HCT116 (cell line): ENCODE data around the gene TTLL7. TPM values are rescaled to one million over a fixed set of nuclear protein-coding genes. Genes with fewer than 3 reads are reported as not detected.

Experiments
- ATAC-seq: fragments of 200-7000 bp; cut with Tn5 transposase; 2 replicates; pipeline ENCODE4 v1.9.1; 2020; ENCODE audit warnings: mild to moderate bottlenecking, moderate library complexity
- BruUV-seq: library from RNA; stranded (reverse); fragments of 400-500 nt; replicated peaks from 2 replicates; lab custom pipeline; 2021; lab: Mats Ljungman, UMichigan
- CTCF ChIA-PET: fragments of 300-600 bp; sonication (Branson Sonifier 250); formaldehyde crosslinking; loops from one replicate; lab custom pipeline; 2021; ENCODE audit warnings: antibody characterized with exemption; lab: Charles Lee
- POLR2A ChIA-PET: fragments of 300-600, 350-600 bp; sonication (Branson Sonifier 250); formaldehyde crosslinking; loops from one replicate; lab custom pipeline; 2021; ENCODE audit warnings: antibody characterized with exemption; lab: Charles Lee
- RAD21 ChIA-PET, 2 experiments: fragments of 300-600 bp; sonication (Branson Sonifier 250); formaldehyde crosslinking; loops; one replicate each; lab custom pipeline; 2023; ENCODE audit warnings: low total read pairs in 2 of 2; ENCODE audit not compliant: uncharacterized antibody in 2 of 2, unreplicated experiment in 2 of 2, low non-redundant PET in 1 of 2; lab: Charles Lee
- DNase-seq: peaks from one replicate; pipeline ENCODE4 v3.0.0-alpha.2; 2010; ENCODE audit warnings: low read depth, low spot score
- H2AFZ ChIP-seq: fragments of 200-600 bp; shearing (Covaris generic), sonication (generic); 2 replicates; pipeline ENCODE4 v1.6.1; 2017; ENCODE audit warnings: low read depth, mixed run types, mixed read lengths, antibody characterized with exemption, low read length; ENCODE audit not compliant: poor library complexity, severe bottlenecking
- H3K27ac ChIP-seq: 2 replicates; pipeline ENCODE4 v1.5.1; 2012; ENCODE audit warnings: low read depth, low read length
- H3K27me3 ChIP-seq: fragments of 200-600 bp; sonication (generic); 2 replicates; pipeline ENCODE4 v1.6.1; 2016; ENCODE audit warnings: mixed run types, low read length, mixed read lengths; ENCODE audit not compliant: insufficient read depth
- H3K36me3 ChIP-seq, 2 experiments: fragments of 200-500 bp in 1 of 2; fragments of 200-600 bp in 1 of 2; sonication (Bioruptor generic) in 1 of 2; sonication (generic) in 1 of 2; 2 replicates each; pipeline versions ENCODE4 v1.5.1 to v1.6.1; 2014 to 2016; ENCODE audit warnings: low read length in 2 of 2, inconsistent platforms in 1 of 2, mixed read lengths in 1 of 2, mixed run types in 1 of 2; ENCODE audit not compliant: insufficient read depth in 2 of 2, control insufficient read depth in 1 of 2
- H3K4me1 ChIP-seq, 2 experiments: fragments of 200-600 bp in 1 of 2; sonication (generic) in 1 of 2; 2 replicates each; pipeline versions ENCODE4 v1.5.1 to v1.6.1; 2012 to 2017; ENCODE audit warnings: low read length in 2 of 2, inconsistent platforms in 1 of 2, mild to moderate bottlenecking in 1 of 2, mixed read lengths in 1 of 2, mixed run types in 1 of 2, moderate library complexity in 1 of 2; ENCODE audit not compliant: insufficient read depth in 2 of 2, control insufficient read depth in 1 of 2
- H3K4me2 ChIP-seq: fragments of 200-600 bp; sonication (generic); 2 replicates; pipeline ENCODE4 v1.6.1; 2017; ENCODE audit warnings: mixed run types, low read length, mixed read lengths
- H3K4me3 ChIP-seq, 2 experiments: fragments of 200-600 bp in 1 of 2; sonication (generic) in 1 of 2; replicated peaks in 1 of 2; 2 replicates each; pipeline ENCODE4 v1.5.1; 2011 to 2016; ENCODE audit warnings: low read length in 2 of 2, control low read depth in 1 of 2, low read depth in 1 of 2, mild to moderate bottlenecking in 1 of 2, mixed read lengths in 1 of 2, mixed run types in 1 of 2
- H3K79me2 ChIP-seq: fragments of 200-600 bp; sonication (generic); 2 replicates; pipeline ENCODE4 v1.6.1; 2017; ENCODE audit warnings: mild to moderate bottlenecking, mixed run types, low read length, moderate library complexity, mixed read lengths; ENCODE audit not compliant: insufficient read depth
- H3K9ac ChIP-seq: fragments of 200-600 bp; sonication (generic); 2 replicates; pipeline ENCODE4 v1.6.1; 2016; ENCODE audit warnings: low read length, mixed read lengths
- H3K9me2 ChIP-seq: fragments of 200-600 bp; sonication (generic), shearing (Covaris generic); 2 replicates; pipeline ENCODE4 v1.6.1; 2017; ENCODE audit warnings: mixed run types, mild to moderate bottlenecking, moderate library complexity; ENCODE audit not compliant: insufficient read depth
- H3K9me3 ChIP-seq, 2 experiments: fragments of 200-500 bp in 1 of 2; fragments of 200-600 bp in 1 of 2; sonication (Bioruptor generic) in 1 of 2; sonication (generic) in 1 of 2; 2 replicates each; pipeline ENCODE4 v1.6.1; 2014 to 2017; ENCODE audit warnings: low read length in 2 of 2, mixed read lengths in 2 of 2, inconsistent platforms in 1 of 2, low read depth in 1 of 2, mild to moderate bottlenecking in 1 of 2, mixed run types in 1 of 2, moderate library complexity in 1 of 2; ENCODE audit not compliant: control insufficient read depth in 1 of 2, insufficient read depth in 1 of 2
- H4K20me1 ChIP-seq: fragments of 200-600 bp; sonication (generic), shearing (Covaris generic); 2 replicates; pipeline ENCODE4 v1.6.1; 2017; ENCODE audit warnings: mixed run types, mild to moderate bottlenecking, moderate library complexity; ENCODE audit not compliant: insufficient read depth
- CBX3 ChIP-seq: IDR thresholded peaks from 2 replicates; pipeline ENCODE4 v1.6.1; 2012; ENCODE audit warnings: low read depth
- CEBPB ChIP-seq: IDR thresholded peaks from 2 replicates; pipeline ENCODE4 v1.6.1; 2012; ENCODE audit warnings: low read depth
- EGR1 ChIP-seq: IDR thresholded peaks from 2 replicates; pipeline ENCODE4 v1.6.1; 2012; ENCODE audit warnings: low read depth
- ELF1 ChIP-seq: IDR thresholded peaks from 2 replicates; pipeline ENCODE4 v1.6.1; 2012; ENCODE audit warnings: low read depth, borderline replicate concordance
- EZH2phosphoT487 ChIP-seq: fragments of 200-600 bp; IDR thresholded peaks from 2 replicates; pipeline ENCODE4 v1.6.1; 2018; ENCODE audit warnings: antibody characterized with exemption, borderline replicate concordance
- FOSL1 ChIP-seq: IDR thresholded peaks from 2 replicates; pipeline ENCODE4 v1.6.1; 2012; ENCODE audit warnings: low read depth
- JUND ChIP-seq: IDR thresholded peaks from 2 replicates; pipeline ENCODE4 v1.6.1; 2012
- POLR2A ChIP-seq: IDR thresholded peaks from 2 replicates; pipeline ENCODE4 v1.7.0; 2011; ENCODE audit warnings: borderline replicate concordance; ENCODE audit not compliant: insufficient read depth, insufficient read length; ENCODE audit errors: extremely low read depth
- POLR2AphosphoS5 ChIP-seq: IDR thresholded peaks from 2 replicates; pipeline ENCODE4 v1.6.1; 2011; ENCODE audit warnings: mild to moderate bottlenecking, low read depth, low read length, moderate library complexity
- SP1 ChIP-seq: IDR thresholded peaks from 2 replicates; pipeline ENCODE4 v1.6.1; 2012; ENCODE audit warnings: low read depth
- SRF ChIP-seq: IDR thresholded peaks from 2 replicates; pipeline ENCODE4 v1.6.1; 2012; ENCODE audit warnings: low read depth
- YY1 ChIP-seq: IDR thresholded peaks from 2 replicates; pipeline ENCODE4 v1.6.1; 2011; ENCODE audit warnings: low read length, low read depth, moderate library complexity, mild to moderate bottlenecking; ENCODE audit not compliant: insufficient replicate concordance; ENCODE audit errors: extremely low read depth
- intact Hi-C: fragments of 100-400 bp; cut with micrococcal nuclease; formaldehyde crosslinking; loops from 2 replicates; pipeline ENCODE4 v1.10.0; 2022
- total RNA-seq: library from RNA; stranded (reverse); gene quantifications from one replicate; pipeline ENCODE4 v1.2.1, GENCODE V29; 2021; ENCODE audit not compliant: unreplicated experiment
- TF ChIP-seq, protein P1 (sequence below), 3 experiments: fragments of 200-600 bp in 1 of 3; sonication (generic) in 1 of 3; IDR thresholded peaks in 2 of 3; conservative IDR thresholded peaks in 1 of 3; 2 replicates each; pipeline ENCODE4 v1.5.1; 2012 to 2017; ENCODE audit warnings: low read depth in 2 of 3, low read length in 2 of 3, antibody characterized with exemption in 1 of 3, borderline replicate concordance in 1 of 3, control low read depth in 1 of 3, mild to moderate bottlenecking in 1 of 3, mixed read lengths in 1 of 3, mixed run types in 1 of 3, moderate library complexity in 1 of 3; ENCODE audit not compliant: insufficient read depth in 1 of 3
- TF ChIP-seq, protein P2 (sequence below): IDR thresholded peaks from 2 replicates; pipeline ENCODE4 v1.6.1; 2011; ENCODE audit warnings: mild to moderate bottlenecking, low read length, moderate library complexity; ENCODE audit not compliant: insufficient replicate concordance; ENCODE audit errors: extremely low read depth
- TF ChIP-seq, protein P3 (sequence below): IDR thresholded peaks from 2 replicates; pipeline ENCODE4 v1.6.1; 2012
- TF ChIP-seq, protein P4 (sequence below): IDR thresholded peaks from 2 replicates; pipeline ENCODE4 v1.6.1; 2012
- TF ChIP-seq, protein P5 (sequence below): IDR thresholded peaks from 2 replicates; pipeline ENCODE4 v1.6.1; 2012; ENCODE audit warnings: low read depth

Gene TTLL7
- total RNA-seq, 1 experiment from 2014 or later: 21.2 TPM

DNA sequence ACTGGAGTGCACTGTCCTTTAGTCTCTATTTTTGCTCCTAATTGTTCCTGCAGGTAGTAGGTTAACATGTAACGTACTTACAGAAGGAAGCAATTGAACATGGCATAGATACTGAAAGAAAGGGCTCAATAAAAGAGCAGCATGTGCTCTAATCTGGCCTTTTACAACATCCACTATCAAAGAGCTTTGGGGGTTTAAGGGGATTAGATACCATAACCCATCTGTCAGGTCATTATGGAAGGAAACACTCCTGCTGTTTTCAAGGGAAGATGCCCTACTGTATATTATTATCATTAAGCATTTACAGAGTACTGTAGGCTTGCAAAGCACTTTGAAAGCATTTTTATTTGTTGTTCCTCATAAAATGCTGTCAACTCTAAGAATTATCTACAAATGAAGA is 152.8 kb downstream of the TTLL7 start (continued):
- TF ChIP-seq YY1 (no peak), SP1 (no peak), POLR2AphosphoS5 (no peak), SRF (no peak)

DNA sequence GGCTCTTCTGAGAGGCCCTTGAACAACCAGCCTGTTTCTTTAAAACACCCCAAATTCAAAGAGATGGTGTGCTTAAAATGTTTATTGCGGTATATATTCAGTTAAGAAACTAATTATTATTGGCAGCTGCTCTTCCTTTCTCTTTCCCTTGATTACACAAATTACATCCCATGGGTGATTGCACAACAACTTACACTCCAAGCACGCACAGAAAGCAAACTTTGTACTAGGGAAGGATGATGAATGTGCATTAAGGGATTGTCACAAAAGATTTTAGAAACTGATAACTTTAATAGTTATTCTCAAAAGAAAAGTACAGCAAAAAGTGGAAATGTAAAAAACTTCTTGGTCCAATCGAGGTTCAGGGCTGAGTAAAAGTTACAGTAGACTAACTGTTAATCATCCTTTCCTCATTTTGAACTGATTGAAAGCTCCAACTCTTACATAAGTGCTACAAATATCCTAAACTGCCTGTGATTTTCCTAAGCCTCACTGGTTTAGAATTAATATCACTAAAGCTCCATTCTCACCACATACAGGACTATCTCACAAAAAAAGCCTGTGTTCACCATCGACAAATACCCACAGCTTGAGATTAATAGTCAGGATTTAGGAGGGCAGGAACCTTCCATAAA is 153.4 kb downstream of the TTLL7 start:
- Histone ChIP-seq H3K4me2 (no peak overlapping the region), H3K79me2 (no peaks in the 10 kb centered on the region), H3K9me3 (no peaks in the 10 kb centered on the region), H3K9me2 (no peaks in the 10 kb centered on the region), H3K27ac (no peak overlapping the region), H3K9ac (no peak overlapping the region), H2AFZ (no peak overlapping the region), H4K20me1 (no peaks in the 10 kb centered on the region), H3K36me3 (no peaks in the 10 kb centered on the region), H3K27me3 (no peaks in the 10 kb centered on the region), H3K4me1 (no peaks in the 10 kb centered on the region), H3K4me3 (no peak overlapping the region)
- ChIA-PET POLR2A (no interaction called here), RAD21 (no interaction called here), CTCF (no interaction called here)
- intact Hi-C loops: no loop called here
- no peak for DNase-seq
- BruUV-seq: no TSS peak
- no peak for ATAC-seq
- no peak for TF ChIP-seq SP1
- no peak for TF ChIP-seq JUND
- no peak for TF ChIP-seq CEBPB
- TF ChIP-seq, protein P1, sequence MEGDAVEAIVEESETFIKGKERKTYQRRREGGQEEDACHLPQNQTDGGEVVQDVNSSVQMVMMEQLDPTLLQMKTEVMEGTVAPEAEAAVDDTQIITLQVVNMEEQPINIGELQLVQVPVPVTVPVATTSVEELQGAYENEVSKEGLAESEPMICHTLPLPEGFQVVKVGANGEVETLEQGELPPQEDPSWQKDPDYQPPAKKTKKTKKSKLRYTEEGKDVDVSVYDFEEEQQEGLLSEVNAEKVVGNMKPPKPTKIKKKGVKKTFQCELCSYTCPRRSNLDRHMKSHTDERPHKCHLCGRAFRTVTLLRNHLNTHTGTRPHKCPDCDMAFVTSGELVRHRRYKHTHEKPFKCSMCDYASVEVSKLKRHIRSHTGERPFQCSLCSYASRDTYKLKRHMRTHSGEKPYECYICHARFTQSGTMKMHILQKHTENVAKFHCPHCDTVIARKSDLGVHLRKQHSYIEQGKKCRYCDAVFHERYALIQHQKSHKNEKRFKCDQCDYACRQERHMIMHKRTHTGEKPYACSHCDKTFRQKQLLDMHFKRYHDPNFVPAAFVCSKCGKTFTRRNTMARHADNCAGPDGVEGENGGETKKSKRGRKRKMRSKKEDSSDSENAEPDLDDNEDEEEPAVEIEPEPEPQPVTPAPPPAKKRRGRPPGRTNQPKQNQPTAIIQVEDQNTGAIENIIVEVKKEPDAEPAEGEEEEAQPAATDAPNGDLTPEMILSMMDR (IDR thresholded peaks at IDR 0.05 in 2 of 3, conservative IDR thresholded peaks at IDR 0.05 in 1 of 3; ENCODE audit: borderline replicate concordance in 1 of 3, insufficient read depth in 1 of 3, low read depth in 2 of 3, low read length in 2 of 3): no peak
- TF ChIP-seq EZH2phosphoT487: no peak
- TF ChIP-seq POLR2AphosphoS5: no peak
- TF ChIP-seq, protein P2, sequence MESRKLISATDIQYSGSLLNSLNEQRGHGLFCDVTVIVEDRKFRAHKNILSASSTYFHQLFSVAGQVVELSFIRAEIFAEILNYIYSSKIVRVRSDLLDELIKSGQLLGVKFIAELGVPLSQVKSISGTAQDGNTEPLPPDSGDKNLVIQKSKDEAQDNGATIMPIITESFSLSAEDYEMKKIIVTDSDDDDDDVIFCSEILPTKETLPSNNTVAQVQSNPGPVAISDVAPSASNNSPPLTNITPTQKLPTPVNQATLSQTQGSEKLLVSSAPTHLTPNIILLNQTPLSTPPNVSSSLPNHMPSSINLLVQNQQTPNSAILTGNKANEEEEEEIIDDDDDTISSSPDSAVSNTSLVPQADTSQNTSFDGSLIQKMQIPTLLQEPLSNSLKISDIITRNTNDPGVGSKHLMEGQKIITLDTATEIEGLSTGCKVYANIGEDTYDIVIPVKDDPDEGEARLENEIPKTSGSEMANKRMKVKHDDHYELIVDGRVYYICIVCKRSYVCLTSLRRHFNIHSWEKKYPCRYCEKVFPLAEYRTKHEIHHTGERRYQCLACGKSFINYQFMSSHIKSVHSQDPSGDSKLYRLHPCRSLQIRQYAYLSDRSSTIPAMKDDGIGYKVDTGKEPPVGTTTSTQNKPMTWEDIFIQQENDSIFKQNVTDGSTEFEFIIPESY: no peak
- TF ChIP-seq POLR2A: no peak
- TF ChIP-seq EGR1: no peak
- TF ChIP-seq CBX3: no peak
- TF ChIP-seq FOSL1: no peak
- TF ChIP-seq, protein P3, sequence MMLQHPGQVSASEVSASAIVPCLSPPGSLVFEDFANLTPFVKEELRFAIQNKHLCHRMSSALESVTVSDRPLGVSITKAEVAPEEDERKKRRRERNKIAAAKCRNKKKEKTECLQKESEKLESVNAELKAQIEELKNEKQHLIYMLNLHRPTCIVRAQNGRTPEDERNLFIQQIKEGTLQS: no peak
- no peak for TF ChIP-seq YY1
- TF ChIP-seq, protein P4, sequence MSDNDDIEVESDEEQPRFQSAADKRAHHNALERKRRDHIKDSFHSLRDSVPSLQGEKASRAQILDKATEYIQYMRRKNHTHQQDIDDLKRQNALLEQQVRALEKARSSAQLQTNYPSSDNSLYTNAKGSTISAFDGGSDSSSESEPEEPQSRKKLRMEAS: no peak
- TF ChIP-seq ELF1: no peak
- TF ChIP-seq SRF: no peak
- TF ChIP-seq, protein P5, sequence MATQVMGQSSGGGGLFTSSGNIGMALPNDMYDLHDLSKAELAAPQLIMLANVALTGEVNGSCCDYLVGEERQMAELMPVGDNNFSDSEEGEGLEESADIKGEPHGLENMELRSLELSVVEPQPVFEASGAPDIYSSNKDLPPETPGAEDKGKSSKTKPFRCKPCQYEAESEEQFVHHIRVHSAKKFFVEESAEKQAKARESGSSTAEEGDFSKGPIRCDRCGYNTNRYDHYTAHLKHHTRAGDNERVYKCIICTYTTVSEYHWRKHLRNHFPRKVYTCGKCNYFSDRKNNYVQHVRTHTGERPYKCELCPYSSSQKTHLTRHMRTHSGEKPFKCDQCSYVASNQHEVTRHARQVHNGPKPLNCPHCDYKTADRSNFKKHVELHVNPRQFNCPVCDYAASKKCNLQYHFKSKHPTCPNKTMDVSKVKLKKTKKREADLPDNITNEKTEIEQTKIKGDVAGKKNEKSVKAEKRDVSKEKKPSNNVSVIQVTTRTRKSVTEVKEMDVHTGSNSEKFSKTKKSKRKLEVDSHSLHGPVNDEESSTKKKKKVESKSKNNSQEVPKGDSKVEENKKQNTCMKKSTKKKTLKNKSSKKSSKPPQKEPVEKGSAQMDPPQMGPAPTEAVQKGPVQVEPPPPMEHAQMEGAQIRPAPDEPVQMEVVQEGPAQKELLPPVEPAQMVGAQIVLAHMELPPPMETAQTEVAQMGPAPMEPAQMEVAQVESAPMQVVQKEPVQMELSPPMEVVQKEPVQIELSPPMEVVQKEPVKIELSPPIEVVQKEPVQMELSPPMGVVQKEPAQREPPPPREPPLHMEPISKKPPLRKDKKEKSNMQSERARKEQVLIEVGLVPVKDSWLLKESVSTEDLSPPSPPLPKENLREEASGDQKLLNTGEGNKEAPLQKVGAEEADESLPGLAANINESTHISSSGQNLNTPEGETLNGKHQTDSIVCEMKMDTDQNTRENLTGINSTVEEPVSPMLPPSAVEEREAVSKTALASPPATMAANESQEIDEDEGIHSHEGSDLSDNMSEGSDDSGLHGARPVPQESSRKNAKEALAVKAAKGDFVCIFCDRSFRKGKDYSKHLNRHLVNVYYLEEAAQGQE: no peak
